NCI-H69 (cell line): ENCODE measurements around the gene MTMR2.

Experiments
- DNase-seq: peaks from one replicate; lab custom pipeline; 2025; lab: John Stamatoyannopoulos, UW

The MTMR2 gene

GRCh38 chr11:95918056-95918455, 5.9 kb downstream of the MTMR2 start:
- DNase-seq, result no peak

GRCh38 chr11:95917193-95918036, 6.5 kb downstream of the MTMR2 start:
- peak; percentile 94 for DNase-seq

GRCh38 chr11:95916049-95916448, 7.9 kb downstream of the MTMR2 start:
- no peak for DNase-seq

- no peak for DNase-seq
Observed at GRCh38 chr11:95915051-95915450, 8.9 kb downstream of the MTMR2 start.

- no peak for DNase-seq
Observed at GRCh38 chr11:95913830-95914615, 9.9 kb downstream of the MTMR2 start.

- no peak for DNase-seq
Observed at GRCh38 chr11:95912902-95913560, 10.9 kb downstream of the MTMR2 start.

- DNase-seq, result no peak
Observed at GRCh38 chr11:95911369-95911759, 12.5 kb downstream of the MTMR2 start.

GRCh38 chr11:95910638-95911368, 13.1 kb downstream of the MTMR2 start:
- DNase-seq, result no peak

- DNase-seq, result no peak
Observed at GRCh38 chr11:95908826-95909225, 15.1 kb downstream of the MTMR2 start.

- DNase-seq, result no peak
Observed at GRCh38 chr11:95907476-95907875, 16.4 kb downstream of the MTMR2 start.

- no peak for DNase-seq
Observed at GRCh38 chr11:95904009-95904650, 19.8 kb downstream of the MTMR2 start.

GRCh38 chr11:95898782-95899181, 25.1 kb downstream of the MTMR2 start:
- DNase-seq, result no peak

- DNase-seq, result no peak
Observed at GRCh38 chr11:95897731-95898130, 26.2 kb downstream of the MTMR2 start.

- no peak for DNase-seq
Observed at GRCh38 chr11:95895815-95896214, 28.1 kb downstream of the MTMR2 start.

GRCh38 chr11:95892892-95893570, 30.9 kb downstream of the MTMR2 start:
- no peak for DNase-seq

- no peak for DNase-seq
Observed at GRCh38 chr11:95892492-95892891, 31.4 kb downstream of the MTMR2 start.

- no peak for DNase-seq
Observed at GRCh38 chr11:95891423-95892170, 32.3 kb downstream of the MTMR2 start.

GRCh38 chr11:95888852-95889251, 35.1 kb downstream of the MTMR2 start:
- no peak for DNase-seq

- no peak for DNase-seq
Observed at GRCh38 chr11:95888439-95888838, 35.5 kb downstream of the MTMR2 start.

GRCh38 chr11:95886462-95886861, 37.4 kb downstream of the MTMR2 start:
- DNase-seq, result no peak
